Measurements from ENCODE around the gene CD300A.

GRCh38 chr17:74515941-74516340 is 49.5 kb downstream of the CD300A start:
- TF ChIP-seq CTCF (IDR thresholded peaks at IDR 0.05; ENCODE audit: insufficient read depth, low read length) (no peak), GABPA (IDR thresholded peaks at IDR 0.05; ENCODE audit: low read depth) (no peak), POLR2AphosphoS5 (IDR thresholded peaks at IDR 0.05; ENCODE audit: low read depth) (no peak), REST (IDR thresholded peaks at IDR 0.05; ENCODE audit: insufficient replicate concordance, low read depth) (no peak), SPI1 (IDR thresholded peaks at IDR 0.05; ENCODE audit: borderline replicate concordance, low read depth) (no peak)
